Neural progenitor cell (in vitro differentiated cells): Measurements from ENCODE around the gene CAMK1D. TPM values are rescaled to one million over a fixed set of nuclear protein-coding genes. Genes with fewer than 3 reads are reported as not detected.

Experiments used
- DNase-seq: peaks from one replicate; pipeline ENCODE4 v3.0.0-alpha.2; 2016; ENCODE audit warnings: low spot score
- H2AFZ ChIP-seq: fragments of 200-600 bp; sonication (generic); replicated peaks from 2 replicates; pipeline ENCODE4 v1.6.1; 2016; ENCODE audit warnings: antibody characterized with exemption
- H3F3A ChIP-seq: fragments of 200-600 bp; sonication (generic); 2 replicates; pipeline ENCODE4 v1.6.1; 2016; ENCODE audit warnings: antibody characterized with exemption, low read depth
- H3K27ac ChIP-seq: fragments of 200-600 bp; sonication (generic); 2 replicates; pipeline ENCODE4 v1.5.1; 2016; ENCODE audit warnings: mild to moderate bottlenecking
- H3K27me3 ChIP-seq: fragments of 200-600 bp; sonication (generic); 2 replicates; pipeline ENCODE4 v1.6.1; 2016; ENCODE audit warnings: mild to moderate bottlenecking, moderate library complexity
- H3K36me3 ChIP-seq: fragments of 200-600 bp; sonication (generic); 2 replicates; pipeline ENCODE4 v1.5.1; 2016
- H3K4me1 ChIP-seq: fragments of 200-600 bp; sonication (generic); 2 replicates; pipeline ENCODE4 v1.6.1; 2016; ENCODE audit warnings: mixed run types
- H3K4me2 ChIP-seq: fragments of 200-600 bp; sonication (generic); 2 replicates; pipeline ENCODE4 v1.6.1; 2016
- H3K4me3 ChIP-seq: fragments of 200-600 bp; sonication (generic); 2 replicates; pipeline ENCODE4 v1.5.1; 2016
- H3K79me2 ChIP-seq: fragments of 200-600 bp; sonication (generic); 2 replicates; pipeline ENCODE4 v1.6.1; 2016; ENCODE audit warnings: low read depth
- H3K9ac ChIP-seq: fragments of 200-600 bp; sonication (generic); 2 replicates; pipeline ENCODE4 v1.6.1; 2016
- H3K9me3 ChIP-seq: fragments of 200-600 bp; sonication (generic); 2 replicates; pipeline ENCODE4 v1.5.1; 2016; ENCODE audit warnings: low read depth
- H4K20me1 ChIP-seq: fragments of 200-600 bp; sonication (generic); 2 replicates; pipeline ENCODE4 v1.6.1; 2016; ENCODE audit warnings: low read depth
- H3K27ac Mint-ChIP-seq: 3 replicates; pipeline ENCODE4 v1.8.0; 2021; ENCODE audit warnings: mixed read lengths
- H3K27me3 Mint-ChIP-seq: 2 replicates; pipeline ENCODE4 v1.8.0; 2022; ENCODE audit warnings: low read depth, mild to moderate bottlenecking, inconsistent platforms, moderate library complexity, mixed read lengths; ENCODE audit not compliant: insufficient read depth
- H3K36me3 Mint-ChIP-seq: 3 replicates; pipeline ENCODE4 v1.8.0; 2021; ENCODE audit warnings: mixed read lengths
- H3K4me1 Mint-ChIP-seq: 3 replicates; pipeline ENCODE4 v1.8.0; 2021; ENCODE audit warnings: mixed read lengths
- H3K4me3 Mint-ChIP-seq: 3 replicates; pipeline ENCODE4 v1.8.0; 2021; ENCODE audit warnings: mild to moderate bottlenecking, moderate library complexity, mixed read lengths
- H3K9me3 Mint-ChIP-seq: 3 replicates; pipeline ENCODE4 v1.8.0; 2020; ENCODE audit warnings: mixed read lengths
- CTCF ChIP-seq: fragments of 200-600 bp; sonication (generic); IDR thresholded peaks from 2 replicates; pipeline ENCODE4 v1.5.1; 2017; ENCODE audit warnings: antibody characterized with exemption, mild to moderate bottlenecking
- EZH2 ChIP-seq: fragments of 200-600 bp; sonication (generic); IDR thresholded peaks from 2 replicates; pipeline ENCODE4 v1.6.1; 2017; ENCODE audit warnings: antibody characterized with exemption, mild to moderate bottlenecking, moderate library complexity
- EZH2phosphoT487 ChIP-seq: fragments of 200-600 bp; sonication (generic); IDR thresholded peaks from 2 replicates; pipeline ENCODE4 v1.6.1; 2017; ENCODE audit warnings: antibody characterized with exemption
- total RNA-seq: library from RNA; depleted of rRNA; stranded (reverse); fragments of >200 nt; gene quantifications from 2 replicates; pipeline ENCODE4 v1.2.3, GENCODE V29; 2015; ENCODE audit warnings: low replicate concordance

The CAMK1D gene
- total RNA-seq, 1 donor from 2014 or later, result 7.6 TPM

DNA sequence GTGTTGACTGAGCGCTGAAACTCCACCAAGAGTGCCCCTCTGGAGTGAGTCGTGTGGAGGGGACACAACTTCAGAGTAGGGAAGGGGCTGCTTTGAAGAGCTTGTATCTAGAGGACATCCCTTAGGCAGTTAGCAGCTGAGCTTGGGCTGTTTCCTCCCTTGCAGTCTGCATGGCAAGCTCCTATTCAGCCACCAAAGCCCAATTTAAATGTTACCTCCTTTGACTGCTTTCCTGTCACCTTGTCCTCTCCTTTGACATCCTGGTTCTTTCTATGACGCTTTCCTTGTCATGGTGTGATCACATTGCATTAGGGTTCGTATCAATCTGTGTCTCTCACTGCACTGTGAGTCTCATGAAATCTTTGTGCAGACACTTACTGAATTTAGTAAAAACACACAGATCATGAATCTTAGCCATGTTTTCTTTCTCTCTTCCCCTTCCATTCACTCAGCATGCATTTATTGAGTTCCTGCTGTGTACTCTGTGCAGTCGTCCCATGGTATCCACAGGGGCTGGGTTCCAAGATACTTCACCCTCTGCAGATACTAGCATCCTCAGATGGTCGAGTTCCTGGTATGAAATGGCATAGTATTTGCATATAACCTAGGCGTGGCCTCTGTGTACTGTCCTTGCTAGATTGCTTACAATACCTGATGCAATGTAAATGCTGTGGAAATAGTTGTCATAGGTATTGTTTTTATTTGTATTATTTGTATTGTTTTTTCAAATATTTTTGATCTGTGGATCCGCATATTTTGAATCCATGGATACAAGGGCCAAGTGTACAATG, 423.6 kb downstream of the CAMK1D start:
- no peaks in the 10 kb centered on the region for H3K36me3 ChIP-seq
- no peaks in the 10 kb centered on the region for H3K9me3 ChIP-seq
- no peak for TF ChIP-seq EZH2phosphoT487
- TF ChIP-seq EZH2, result no peak
- TF ChIP-seq CTCF, result no peak
- no peak for DNase-seq
- Mint-ChIP-seq H3K4me1 (peaks cover 38% of the 10 kb centered on the region), H3K27ac (no peak overlapping the region), H3K36me3 (peaks cover 16% of the 10 kb centered on the region), H3K9me3 (no peaks in the 10 kb centered on the region), H3K27me3 (peaks cover 4% of the 10 kb centered on the region), H3K4me3 (no peak overlapping the region)
- no peaks in the 10 kb centered on the region for H3K79me2 ChIP-seq
- no peak overlapping the region for H2AFZ ChIP-seq
- H3K27ac ChIP-seq, result no peak overlapping the region
- no peaks in the 10 kb centered on the region for H3K27me3 ChIP-seq
- H3F3A ChIP-seq, result peaks cover 4% of the 10 kb centered on the region
- H3K4me2 ChIP-seq, result no peak overlapping the region
- peaks cover 12% of the 10 kb centered on the region for H4K20me1 ChIP-seq
- H3K4me3 ChIP-seq, result no peak overlapping the region
- H3K4me1 ChIP-seq, result peaks cover 16% of the 10 kb centered on the region
- no peak overlapping the region for H3K9ac ChIP-seq

DNA sequence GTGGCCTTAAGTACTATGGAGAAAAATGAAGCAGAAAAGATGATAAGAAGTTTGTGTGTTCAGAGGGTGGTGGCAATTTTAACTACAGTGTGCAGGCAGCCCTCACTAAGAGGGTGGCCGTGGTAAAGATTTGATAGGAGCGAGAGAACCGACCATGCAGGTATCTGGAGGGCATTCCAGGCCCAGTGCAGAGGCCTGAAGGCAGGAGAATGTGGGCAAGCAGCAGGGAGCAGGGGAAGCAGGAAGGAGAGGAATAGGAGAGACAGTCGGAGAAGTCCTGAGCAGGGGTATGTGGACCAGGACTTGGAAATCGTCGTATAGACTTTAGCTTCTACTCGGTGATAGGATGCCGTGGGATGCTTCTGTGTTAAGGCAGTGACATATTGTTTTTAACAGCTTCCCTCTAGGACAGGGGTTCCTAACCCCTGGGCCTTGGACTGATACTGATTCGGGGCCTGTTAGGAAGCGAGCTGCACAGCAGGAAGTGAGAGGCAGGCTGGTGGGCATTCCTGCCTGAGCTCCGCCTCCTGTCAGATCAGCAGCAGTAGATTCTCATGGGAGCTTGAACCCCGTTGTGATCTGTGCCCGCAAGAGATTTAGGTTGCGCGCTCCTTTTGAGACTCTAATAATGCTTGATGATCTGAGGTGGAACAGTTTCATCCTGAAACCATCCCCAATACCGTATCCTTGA, 425.0 kb downstream of the CAMK1D start:
- TF ChIP-seq EZH2 (no peak), CTCF (no peak), EZH2phosphoT487 (no peak)
- Histone ChIP-seq H3K79me2 (no peaks in the 10 kb centered on the region), H3F3A (peaks cover 4% of the 10 kb centered on the region), H2AFZ (no peak overlapping the region), H3K27ac (no peak overlapping the region), H3K4me2 (peak overlapping the region; percentile 64), H3K9me3 (no peaks in the 10 kb centered on the region), H3K27me3 (no peaks in the 10 kb centered on the region), H3K4me1 (peaks cover 7% of the 10 kb centered on the region), H3K4me3 (no peak overlapping the region), H4K20me1 (peaks cover 4% of the 10 kb centered on the region), H3K36me3 (no peaks in the 10 kb centered on the region), H3K9ac (peak overlapping the region; percentile 21)
- DNase-seq, result peak; percentile 43
- H3K9me3 Mint-ChIP-seq, result no peaks in the 10 kb centered on the region
- peak overlapping the region; percentile 16 for H3K27ac Mint-ChIP-seq
- peaks cover 16% of the 10 kb centered on the region for H3K36me3 Mint-ChIP-seq
- H3K27me3 Mint-ChIP-seq, result peaks cover 4% of the 10 kb centered on the region
- H3K4me1 Mint-ChIP-seq, result peaks cover 26% of the 10 kb centered on the region
- no peak overlapping the region for H3K4me3 Mint-ChIP-seq

DNA sequence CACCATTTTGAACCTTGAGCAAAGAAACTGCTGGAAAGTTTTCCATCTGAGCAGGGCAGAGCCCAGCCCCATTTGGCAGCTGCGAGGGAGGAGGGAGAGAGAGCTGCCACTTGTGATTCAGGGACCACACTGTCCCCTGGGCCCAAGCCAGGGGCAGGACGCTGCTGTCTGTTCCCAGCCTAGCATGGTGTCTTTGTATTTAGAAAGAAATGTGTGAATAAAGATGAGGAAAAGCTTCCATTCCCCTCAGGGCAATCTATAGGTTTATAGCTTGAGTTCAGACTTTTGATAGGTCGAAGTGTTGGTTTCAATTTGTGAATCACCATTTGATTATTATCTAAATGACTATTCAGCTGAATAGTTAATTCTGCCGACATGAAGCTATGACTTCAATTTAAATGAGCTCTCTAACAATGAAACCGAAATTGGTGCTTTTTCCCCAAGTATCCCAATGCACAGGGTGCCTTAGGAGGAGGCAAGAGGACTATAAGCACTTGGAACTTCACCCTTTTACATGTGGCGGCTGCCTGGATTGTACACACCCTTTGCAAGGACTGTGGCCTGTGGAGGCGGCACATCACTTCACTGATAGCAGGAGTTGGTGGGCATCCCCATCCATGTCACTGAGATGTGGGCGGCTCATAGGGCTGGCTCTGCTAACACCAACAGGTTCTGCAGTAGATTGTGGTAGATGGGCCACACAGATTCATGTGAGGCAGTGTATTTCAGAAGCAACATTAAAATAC, 428.7 kb downstream of the CAMK1D start:
- Histone ChIP-seq H3K36me3 (no peaks in the 10 kb centered on the region), H3K9ac (no peak overlapping the region), H3K27me3 (no peaks in the 10 kb centered on the region), H2AFZ (no peak overlapping the region), H3K4me1 (peaks cover 7% of the 10 kb centered on the region), H3K79me2 (no peaks in the 10 kb centered on the region), H3F3A (peaks cover 4% of the 10 kb centered on the region), H3K4me3 (no peak overlapping the region), H4K20me1 (peaks cover 4% of the 10 kb centered on the region), H3K9me3 (no peaks in the 10 kb centered on the region), H3K4me2 (no peak overlapping the region), H3K27ac (no peak overlapping the region)
- Mint-ChIP-seq H3K4me1 (peaks cover 39% of the 10 kb centered on the region), H3K27me3 (peaks cover 9% of the 10 kb centered on the region), H3K4me3 (no peak overlapping the region), H3K9me3 (no peaks in the 10 kb centered on the region), H3K36me3 (peaks cover 2% of the 10 kb centered on the region), H3K27ac (peak overlapping the region; percentile 38)
- no peak for DNase-seq
- TF ChIP-seq EZH2 (no peak), EZH2phosphoT487 (no peak), CTCF (no peak)
